Measurements from ENCODE around the gene KCNMA1. TPM values are rescaled to one million over a fixed set of nuclear protein-coding genes. Genes with fewer than 3 reads are reported as not detected.

KCNMA1 gene
- total and polyA plus RNA-seq, 8 donors = 0.92 to 155 (median 54.3) TPM

DNA sequence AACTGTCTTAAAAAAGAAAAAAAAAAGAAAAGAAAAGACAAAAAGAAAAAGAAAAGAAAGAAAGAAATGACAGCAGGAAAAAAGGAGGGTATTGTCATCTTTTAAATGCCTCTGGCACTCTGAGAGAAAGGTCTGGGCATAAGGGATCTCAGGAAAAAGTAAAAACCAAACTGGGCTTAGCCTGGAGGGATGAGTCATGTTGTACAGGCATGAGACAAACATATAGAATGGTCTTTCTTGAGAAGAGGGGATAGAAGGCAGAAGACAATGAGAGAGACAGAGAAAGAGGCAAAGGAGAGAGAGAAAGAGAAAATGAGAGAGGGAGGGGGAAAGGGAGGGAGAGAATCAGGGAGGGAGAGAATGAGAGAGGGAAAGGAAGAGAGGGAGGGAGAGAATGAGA, 32.3 kb upstream of the KCNMA1 start:
- DNase-seq = no peak
- Histone ChIP-seq H3K9me3 (no peaks in the 10 kb centered on the region), H3K4me1 (no peaks in the 10 kb centered on the region), H3K27ac (no peak overlapping the region), H3K27me3 (no peaks in the 10 kb centered on the region), H3K4me3 (no peak overlapping the region), H3K36me3 (no peaks in the 10 kb centered on the region)
- TF ChIP-seq, protein P1, sequence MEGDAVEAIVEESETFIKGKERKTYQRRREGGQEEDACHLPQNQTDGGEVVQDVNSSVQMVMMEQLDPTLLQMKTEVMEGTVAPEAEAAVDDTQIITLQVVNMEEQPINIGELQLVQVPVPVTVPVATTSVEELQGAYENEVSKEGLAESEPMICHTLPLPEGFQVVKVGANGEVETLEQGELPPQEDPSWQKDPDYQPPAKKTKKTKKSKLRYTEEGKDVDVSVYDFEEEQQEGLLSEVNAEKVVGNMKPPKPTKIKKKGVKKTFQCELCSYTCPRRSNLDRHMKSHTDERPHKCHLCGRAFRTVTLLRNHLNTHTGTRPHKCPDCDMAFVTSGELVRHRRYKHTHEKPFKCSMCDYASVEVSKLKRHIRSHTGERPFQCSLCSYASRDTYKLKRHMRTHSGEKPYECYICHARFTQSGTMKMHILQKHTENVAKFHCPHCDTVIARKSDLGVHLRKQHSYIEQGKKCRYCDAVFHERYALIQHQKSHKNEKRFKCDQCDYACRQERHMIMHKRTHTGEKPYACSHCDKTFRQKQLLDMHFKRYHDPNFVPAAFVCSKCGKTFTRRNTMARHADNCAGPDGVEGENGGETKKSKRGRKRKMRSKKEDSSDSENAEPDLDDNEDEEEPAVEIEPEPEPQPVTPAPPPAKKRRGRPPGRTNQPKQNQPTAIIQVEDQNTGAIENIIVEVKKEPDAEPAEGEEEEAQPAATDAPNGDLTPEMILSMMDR (IDR thresholded peaks at IDR 0.05) = no peak
- TF ChIP-seq EP300 (IDR thresholded peaks at IDR 0.05) = no peak
- no peak for TF ChIP-seq POLR2A (IDR thresholded peaks at IDR 0.05)
- no peak for TF ChIP-seq POLR2AphosphoS5 (IDR thresholded peaks at IDR 0.05)
- intact Hi-C loops (cut with DNase I; ENCODE audit: low total_unique reads) = no loop called here

DNA sequence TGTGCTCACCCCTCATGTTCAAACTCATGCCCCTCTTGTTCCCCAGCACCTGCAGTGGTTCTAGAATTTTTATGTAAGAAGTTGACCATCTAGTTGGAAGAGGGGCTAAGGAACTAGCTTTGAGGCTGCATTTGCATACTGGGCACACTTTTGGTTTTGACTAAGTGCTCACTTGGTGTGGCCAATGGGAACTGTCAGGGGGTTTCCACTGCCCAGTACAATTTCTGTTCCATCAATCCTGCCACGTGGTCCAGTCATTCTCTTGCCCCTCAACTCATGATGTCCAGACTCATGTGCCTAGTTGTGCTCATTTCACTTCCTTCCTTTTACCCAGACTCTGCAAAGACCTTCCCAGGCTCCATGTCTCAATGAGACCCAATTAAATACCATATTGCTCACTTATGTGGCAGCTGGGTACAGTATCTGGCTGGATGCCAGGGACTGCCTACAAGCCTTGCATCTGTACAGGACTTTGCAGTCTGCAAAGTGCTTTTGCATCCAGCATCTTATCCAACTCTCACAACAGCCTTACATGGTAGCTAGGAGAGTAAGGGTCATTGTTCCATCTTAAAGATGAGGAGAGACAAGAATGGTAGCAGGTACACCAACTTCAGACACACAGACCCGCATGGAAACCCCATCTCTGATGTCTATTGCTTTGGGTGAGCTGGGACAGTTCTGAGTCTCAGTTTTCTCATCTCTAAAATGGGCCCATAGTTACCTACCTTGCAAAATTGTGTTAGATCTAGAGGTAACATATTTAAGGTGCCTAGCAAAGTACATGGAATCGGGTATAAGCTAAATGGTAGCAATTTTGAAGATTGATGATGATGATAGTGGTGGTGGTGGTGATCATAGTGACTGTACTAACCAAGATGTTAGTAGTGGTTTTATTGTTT, 30.1 kb upstream of the KCNMA1 start:
- intact Hi-C loops (cut with DNase I; ENCODE audit: low total_unique reads) = no loop called here
- no peak for TF ChIP-seq POLR2AphosphoS5 (IDR thresholded peaks at IDR 0.05)
- TF ChIP-seq, protein P1 (IDR thresholded peaks at IDR 0.05) = no peak
- no peaks in the 10 kb centered on the region for H3K9me3 ChIP-seq
- no peaks in the 10 kb centered on the region for H3K4me1 ChIP-seq
- WGBS, 5 donors = 77 to 84% (median 82%) methylated on average over 3 of the region's 3 CpGs
- H3K27ac ChIP-seq = no peak overlapping the region
- no peak overlapping the region for H3K4me3 ChIP-seq
- H3K36me3 ChIP-seq = no peaks in the 10 kb centered on the region
- H3K27me3 ChIP-seq = peaks cover 0 to under 1% (median 0%) of the 10 kb centered on the region in 3 donors
- DNase-seq = no peak

- TF ChIP-seq POLR2A (IDR thresholded peaks at IDR 0.05) (no peak), POLR2AphosphoS5 (IDR thresholded peaks at IDR 0.05) (no peak), EP300 (IDR thresholded peaks at IDR 0.05) (no peak)
- TF ChIP-seq, protein P1 (IDR thresholded peaks at IDR 0.05) = no peak
- no peak overlapping the region for H3K27ac ChIP-seq
- no peaks in the 10 kb centered on the region for H3K4me1 ChIP-seq
- DNase-seq = no peak
- H3K36me3 ChIP-seq = no peaks in the 10 kb centered on the region
- H3K4me3 ChIP-seq = no peak overlapping the region
- peaks cover 0 to 6% (median 0%) of the 10 kb centered on the region in 3 donors for H3K27me3 ChIP-seq
- intact Hi-C loops (cut with DNase I; ENCODE audit: low total_unique reads) = no loop called here
- no peaks in the 10 kb centered on the region for H3K9me3 ChIP-seq
- 73 to 92% (median 86%) methylated on average over 2 of the region's 2 CpGs for WGBS, 5 donors
Observed at GRCh38 chr10:77666821-77667220, 29.2 kb upstream of the KCNMA1 start.

- Histone ChIP-seq H3K4me1 (no peaks in the 10 kb centered on the region), H3K27me3 (peaks cover 0 to 6% (median 0%) of the 10 kb centered on the region in 3 donors), H3K4me3 (no peak overlapping the region), H3K36me3 (no peaks in the 10 kb centered on the region), H3K9me3 (peaks cover 0 to 2% (median 1%) of the 10 kb centered on the region in 4 donors), H3K27ac (no peak overlapping the region)
- DNase-seq = no peak
- WGBS, 5 donors = 57 to 81% (median 70%) methylated on average over 3 of the region's 3 CpGs
- intact Hi-C loops (cut with DNase I; ENCODE audit: low total_unique reads) = no loop called here
- TF ChIP-seq, protein P1 (IDR thresholded peaks at IDR 0.05) = no peak
- TF ChIP-seq POLR2A (IDR thresholded peaks at IDR 0.05) (no peak), POLR2AphosphoS5 (IDR thresholded peaks at IDR 0.05) (no peak), EP300 (IDR thresholded peaks at IDR 0.05) (no peak)
Observed at GRCh38 chr10:77664696-77665095, 27.1 kb upstream of the KCNMA1 start.
